MM.1S (cell line): Measurements from ENCODE around the gene IKBKE.

Source experiments
- DNase-seq: peaks from one replicate; pipeline ENCODE4 v3.0.0-alpha.2; 2015
- H2AFZ ChIP-seq: fragments of 300-600 bp; sonication (generic); 2 replicates; pipeline ENCODE4 v1.6.0; 2016; ENCODE audit warnings: antibody characterized with exemption, low read length
- H3F3A ChIP-seq: fragments of 300-600 bp; sonication (generic); 2 replicates; pipeline ENCODE4 v1.6.1; 2016; ENCODE audit warnings: mild to moderate bottlenecking, antibody characterized with exemption, low read length, moderate library complexity, mixed read lengths; ENCODE audit not compliant: insufficient read depth
- H3K27ac ChIP-seq: fragments of 300-600 bp; sonication (generic); 2 replicates; pipeline ENCODE4 v1.5.1; 2016; ENCODE audit warnings: mild to moderate bottlenecking, low read length
- H3K27me3 ChIP-seq: fragments of 300-600 bp; sonication (generic); replicated peaks from 2 replicates; pipeline ENCODE4 v1.6.0; 2016; ENCODE audit warnings: low read length; ENCODE audit not compliant: insufficient read depth
- H3K36me3 ChIP-seq: fragments of 300-600 bp; sonication (generic); replicated peaks from 2 replicates; pipeline ENCODE4 v1.6.1; 2016; ENCODE audit warnings: mild to moderate bottlenecking, low read length, mixed read lengths; ENCODE audit not compliant: insufficient read depth
- H3K4me1 ChIP-seq: fragments of 300-600 bp; sonication (generic); 2 replicates; pipeline ENCODE4 v1.6.1; 2016; ENCODE audit warnings: low read length, mixed read lengths
- H3K4me2 ChIP-seq: fragments of 300-600 bp; sonication (generic); 2 replicates; pipeline ENCODE4 v1.6.0; 2016; ENCODE audit warnings: low read depth, low read length
- H3K4me3 ChIP-seq: fragments of 300-600 bp; sonication (generic); 2 replicates; pipeline ENCODE4 v1.5.1; 2016; ENCODE audit warnings: low read length, mixed read lengths
- H3K79me2 ChIP-seq: fragments of 300-600 bp; sonication (generic); 2 replicates; pipeline ENCODE4 v1.6.1; 2016; ENCODE audit warnings: mixed run types, low read length, mixed read lengths
- H3K9ac ChIP-seq: fragments of 300-600 bp; sonication (generic); 2 replicates; pipeline ENCODE4 v1.6.1; 2016; ENCODE audit warnings: low read length, mixed read lengths
- H3K9me2 ChIP-seq: fragments of 300-600 bp; sonication (generic); replicated peaks from 2 replicates; pipeline ENCODE4 v1.6.1; 2016; ENCODE audit warnings: mild to moderate bottlenecking, low read length, mixed read lengths; ENCODE audit not compliant: insufficient read depth
- H3K9me3 ChIP-seq: fragments of 300-600 bp; sonication (generic); replicated peaks from 2 replicates; pipeline ENCODE4 v1.6.1; 2016; ENCODE audit warnings: mild to moderate bottlenecking, low read length, mixed read lengths; ENCODE audit not compliant: insufficient read depth
- H4K20me1 ChIP-seq: fragments of 300-600 bp; sonication (generic); 2 replicates; pipeline ENCODE4 v1.6.1; 2016; ENCODE audit warnings: mild to moderate bottlenecking, low read length, moderate library complexity, mixed read lengths; ENCODE audit not compliant: insufficient read depth
- CTCF ChIP-seq: fragments of 300-600 bp; sonication (generic); IDR thresholded peaks from 2 replicates; pipeline ENCODE4 v1.5.1; 2016; ENCODE audit warnings: antibody characterized with exemption, low read length, mixed read lengths
- EZH2 ChIP-seq: fragments of 300-600 bp; sonication (generic); optimal IDR thresholded peaks from 2 replicates; pipeline ENCODE3; 2017; ENCODE audit warnings: low read depth, mild to moderate bottlenecking, antibody characterized with exemption, low read length, mixed read lengths
- EZH2phosphoT487 ChIP-seq: fragments of 300-600 bp; sonication (generic); IDR thresholded peaks from 2 replicates; pipeline ENCODE4 v1.6.1; 2018; ENCODE audit warnings: antibody characterized with exemption, low read length

IKBKE gene

GRCh38 chr1:206486995-206487788, 16.9 kb downstream of the IKBKE start:
- Histone ChIP-seq H3K36me3 (0 out of 2 replicates have a peak, but pooled peaks cover 1% of the 10 kb centered on the region), H3K4me2 (no peak overlapping the region), H3K79me2 (no peaks in the 10 kb centered on the region), H3K9me3 (no peaks in the 10 kb centered on the region), H3K27me3 (no peaks in the 10 kb centered on the region), H3K4me1 (no peaks in the 10 kb centered on the region), H3K9me2 (no peaks in the 10 kb centered on the region), H4K20me1 (no peaks in the 10 kb centered on the region), H3K27ac (no peak overlapping the region), H3K9ac (no peak overlapping the region), H2AFZ (no peak overlapping the region), H3K4me3 (no peak overlapping the region), H3F3A (no peaks in the 10 kb centered on the region)
- TF ChIP-seq EZH2phosphoT487 (no peak), EZH2 (no peak), CTCF (no peak)
- DNase-seq = no peak

GRCh38 chr1:206487970-206488369, 17.7 kb downstream of the IKBKE start:
- Histone ChIP-seq H3K4me3 (no peak overlapping the region), H3K9me2 (no peaks in the 10 kb centered on the region), H3K79me2 (no peaks in the 10 kb centered on the region), H2AFZ (no peak overlapping the region), H3F3A (no peaks in the 10 kb centered on the region), H3K27me3 (no peaks in the 10 kb centered on the region), H3K9me3 (no peaks in the 10 kb centered on the region), H3K4me1 (no peaks in the 10 kb centered on the region), H4K20me1 (no peaks in the 10 kb centered on the region), H3K4me2 (no peak overlapping the region), H3K27ac (no peak overlapping the region), H3K36me3 (0 out of 2 replicates have a peak, but pooled peaks cover 2% of the 10 kb centered on the region), H3K9ac (no peak overlapping the region)
- TF ChIP-seq EZH2phosphoT487 (no peak), CTCF (no peak), EZH2 (no peak)
- DNase-seq = no peak

- Histone ChIP-seq H3K27me3 (no peaks in the 10 kb centered on the region), H3K79me2 (no peaks in the 10 kb centered on the region), H3F3A (no peaks in the 10 kb centered on the region), H3K9me2 (no peaks in the 10 kb centered on the region), H3K36me3 (0 out of 2 replicates have a peak, but pooled peaks cover 2% of the 10 kb centered on the region), H3K9ac (no peak overlapping the region), H2AFZ (no peak overlapping the region), H3K27ac (no peak overlapping the region), H3K4me1 (no peaks in the 10 kb centered on the region), H3K4me3 (no peak overlapping the region), H4K20me1 (no peaks in the 10 kb centered on the region), H3K4me2 (no peak overlapping the region), H3K9me3 (no peaks in the 10 kb centered on the region)
- DNase-seq = no peak
- no peak for TF ChIP-seq EZH2phosphoT487
- no peak for TF ChIP-seq EZH2
- TF ChIP-seq CTCF = no peak
Observed at GRCh38 chr1:206488466-206488865, 18.2 kb downstream of the IKBKE start.
